ENCODE results near the gene CLSTN2.
A peak's percentile ranks its signal among the peaks of the same experiment; 100 is the strongest.

The CLSTN2 gene

GRCh38 chr3:140247775-140248174, 312.8 kb downstream of the CLSTN2 start:
- no peak for DNase-seq (ENCODE audit: low spot score)
- no peak for TF ChIP-seq CTCF (IDR thresholded peaks at IDR 0.05)
- Histone ChIP-seq H3K4me3 (no peak overlapping the region), H3K27ac (no peak overlapping the region)

GRCh38 chr3:140249188-140249587, 314.2 kb downstream of the CLSTN2 start:
- Histone ChIP-seq H3K4me3 (no peak overlapping the region), H3K27ac (peak overlapping the region in 1 of 2 donors; percentile 64)
- no peak for DNase-seq (ENCODE audit: low spot score)
- no peak for TF ChIP-seq CTCF (IDR thresholded peaks at IDR 0.05)

- no peak for TF ChIP-seq CTCF (IDR thresholded peaks at IDR 0.05)
- Histone ChIP-seq H3K4me3 (no peak overlapping the region), H3K27ac (peak overlapping the region in 1 of 2 donors; percentile 64)
- no peak for DNase-seq (ENCODE audit: low spot score)
Observed at GRCh38 chr3:140250010-140250855, 315.2 kb downstream of the CLSTN2 start.

GRCh38 chr3:140250945-140251344, 316.0 kb downstream of the CLSTN2 start:
- peak overlapping the region in 1 of 2 donors; percentile 64 for H3K27ac ChIP-seq
- no peak for DNase-seq (ENCODE audit: low spot score)
- no peak for TF ChIP-seq CTCF (IDR thresholded peaks at IDR 0.05)
- H3K4me3 ChIP-seq = no peak overlapping the region

- no peak for DNase-seq (ENCODE audit: low spot score)
- no peak for TF ChIP-seq CTCF (IDR thresholded peaks at IDR 0.05)
- H3K27ac ChIP-seq = no peak overlapping the region
Observed at GRCh38 chr3:140251678-140252077, 316.7 kb downstream of the CLSTN2 start.

GRCh38 chr3:140252812-140253656, 318.0 kb downstream of the CLSTN2 start:
- no peak for DNase-seq (ENCODE audit: low spot score)
- no peak for TF ChIP-seq CTCF (IDR thresholded peaks at IDR 0.05)
- Histone ChIP-seq H3K4me3 (no peak overlapping the region), H3K27ac (no peak overlapping the region)

More at GRCh38 chr3:140251678-140252077, 316.7 kb downstream of the CLSTN2 start:
- H3K4me3 ChIP-seq = no peak overlapping the region

All from coronary artery (tissue), 2 donors.